NCI-H2081 treated with DMSO at 0.1 percent for 48 hours (cell line): ENCODE results near the gene SGTB.
A peak's percentile ranks its signal among the peaks of the same experiment; 100 is the strongest.
"Not testable (repeated sequence)": the region's sequence is repeated elsewhere in the genome, so short reads cannot be mapped to it uniquely, and the experiment has no call there.

Experiments
- DNase-seq: peaks from one replicate; lab custom pipeline; 2025; lab: John Stamatoyannopoulos, UW

The SGTB gene

GRCh38 chr5:65668696-65669095, 53.2 kb downstream of the SGTB start:
- no peak for DNase-seq

- DNase-seq, result no peak
These were observed 57.9 kb downstream of the SGTB start for GRCh38 chr5:65663804-65664521.

- no peak for DNase-seq
These were observed 67.2 kb downstream of the SGTB start for GRCh38 chr5:65654713-65655112.

- no peak for DNase-seq
These were observed 70.8 kb downstream of the SGTB start for GRCh38 chr5:65651144-65651543.

- no peak for DNase-seq
These were observed 74.0 kb downstream of the SGTB start for GRCh38 chr5:65647941-65648340.

- DNase-seq, result no peak
These were observed 75.0 kb downstream of the SGTB start for GRCh38 chr5:65646938-65647337.

- no peak for DNase-seq
These were observed 81.7 kb downstream of the SGTB start for GRCh38 chr5:65640240-65640639.

GRCh38 chr5:65630981-65631380, 90.9 kb downstream of the SGTB start:
- no peak for DNase-seq

- DNase-seq, result no peak
These were observed 96.2 kb downstream of the SGTB start for GRCh38 chr5:65625743-65626142.

- peak; percentile 72 for DNase-seq
These were observed 97.0 kb downstream of the SGTB start, which contains the start of the genes SHLD3 and TRAPPC13 for GRCh38 chr5:65624571-65625555. TSS of gene SHLD3 (plus strand) at chr5:65625027. CDS start at chr5:65629588, 4,561 bp downstream. TSS of gene TRAPPC13 (plus strand) at chr5:65625027. CDS start at chr5:65625061, 34 bp downstream.

- DNase-seq, result peak; percentile 46
These were observed 97.8 kb downstream of the SGTB start, which contains the start of gene TRIM23 for GRCh38 chr5:65624025-65624570. TSS of gene TRIM23 (minus strand) at chr5:65624333. CDS start at chr5:65624274, 59 bp downstream.

GRCh38 chr5:65623482-65623881, 98.4 kb downstream of the SGTB start:
- no peak for DNase-seq

GRCh38 chr5:65621961-65622360, 99.9 kb downstream of the SGTB start:
- not testable (repeated sequence) for DNase-seq

- DNase-seq, result no peak
These were observed 101.9 kb downstream of the SGTB start for GRCh38 chr5:65620021-65620420.
